GM12872 (cell line): Measurements from ENCODE around the gene EPS8L1.

ENCODE experiments used
- CTCF ChIP-seq: IDR thresholded peaks from 3 replicates; pipeline ENCODE4 v1.5.1; 2011; ENCODE audit warnings: low read depth, mild to moderate bottlenecking, low read length, moderate library complexity; ENCODE audit not compliant: insufficient read depth

EPS8L1 gene

GRCh38 chr19:55081770-55082019 lies 6.0 kb downstream of the EPS8L1 start:
- TF ChIP-seq CTCF = no peak

- no peak for TF ChIP-seq CTCF
These were observed 6.6 kb downstream of the EPS8L1 start for GRCh38 chr19:55082020-55082851.

- no peak for TF ChIP-seq CTCF
These were observed 7.6 kb downstream of the EPS8L1 start for GRCh38 chr19:55083004-55083850.

- TF ChIP-seq CTCF = no peak
These were observed 8.7 kb downstream of the EPS8L1 start for GRCh38 chr19:55084416-55084815.

- no peak for TF ChIP-seq CTCF
These were observed 10.4 kb downstream of the EPS8L1 start for GRCh38 chr19:55085923-55086715.

GRCh38 chr19:55086730-55087541 lies 11.3 kb downstream of the EPS8L1 start:
- no peak for TF ChIP-seq CTCF
